Peyer's patch (tissue), 4 donors: ENCODE data around the gene PCBP3.

Experiments used
- CTCF ChIP-seq, 6 experiments: fragments of 450-650 bp in 4 of 6; fragments of 200-600 bp in 2 of 6; sonication (generic) in 1 of 6; IDR thresholded peaks; one replicate each; pipeline ENCODE4 v1.5.1; 2017 to 2019; ENCODE audit warnings: antibody characterized with exemption in 6 of 6, mild to moderate bottlenecking in 3 of 6, moderate library complexity in 1 of 6
- POLR2A ChIP-seq, 2 donors: fragments of 450-650 bp; IDR thresholded peaks; one replicate each; pipeline ENCODE4 v1.5.1; 2017; ENCODE audit warnings: antibody characterized with exemption in 2 of 2, mild to moderate bottlenecking in 2 of 2, moderate library complexity in 2 of 2

DNA sequence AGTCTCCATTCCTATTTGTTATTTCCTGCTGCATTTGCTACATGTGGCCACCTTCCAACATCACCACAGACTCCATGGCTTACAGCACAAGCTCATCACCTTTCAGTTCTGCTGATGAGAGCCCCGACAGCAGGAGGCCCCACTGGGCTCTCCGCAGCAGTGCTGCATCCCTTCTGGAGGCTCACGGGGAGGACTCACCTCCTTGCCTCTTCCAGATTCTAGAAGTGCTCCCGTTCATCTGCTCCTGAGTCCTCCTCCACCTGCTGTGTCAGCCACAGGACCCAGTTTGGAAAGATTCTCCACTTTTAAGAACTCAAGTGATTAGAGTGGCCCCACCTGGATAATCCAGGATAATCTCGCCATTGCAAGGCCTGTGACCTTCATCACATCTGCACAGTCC, 167.6 kb downstream of the PCBP3 start:
- no peak for TF ChIP-seq POLR2A (IDR thresholded peaks at IDR 0.05)
- no peak for TF ChIP-seq CTCF (IDR thresholded peaks at IDR 0.05)
